IgD-negative memory B cell (primary cell): Measurements from ENCODE around the gene BABAM2. TPM values are rescaled to one million over a fixed set of nuclear protein-coding genes. Genes with fewer than 3 reads are reported as not detected.
"Not testable (repeated sequence)": the region's sequence is repeated elsewhere in the genome, so short reads cannot be mapped to it uniquely, and the experiment has no call there.

ENCODE experiments used
- H3K27ac Mint-ChIP-seq, 3 donors: one replicate each; pipeline ENCODE4 v1.8.0; 2020 to 2022; ENCODE audit warnings: mild to moderate bottlenecking in 3 of 3, mixed read lengths in 3 of 3, moderate library complexity in 1 of 3
- H3K27me3 Mint-ChIP-seq: one replicate; pipeline ENCODE4 v1.8.0; 2021; ENCODE audit warnings: mixed read lengths
- H3K36me3 Mint-ChIP-seq: one replicate; pipeline ENCODE4 v1.8.0; 2020; ENCODE audit warnings: mild to moderate bottlenecking, mixed read lengths
- H3K4me1 Mint-ChIP-seq, 3 donors: one replicate each; pipeline ENCODE4 v1.8.0; 2020 to 2022; ENCODE audit warnings: mixed read lengths in 3 of 3, mild to moderate bottlenecking in 1 of 3
- H3K4me3 Mint-ChIP-seq, 4 donors: one replicate each; pipeline ENCODE4 v1.8.0; 2020 to 2022; ENCODE audit warnings: mild to moderate bottlenecking in 4 of 4, mixed read lengths in 4 of 4, moderate library complexity in 3 of 4
- H3K9me3 Mint-ChIP-seq, 3 donors: one replicate each; pipeline ENCODE4 v1.8.0; 2020 to 2021; ENCODE audit warnings: mixed read lengths in 3 of 3, mild to moderate bottlenecking in 1 of 3
- polyA plus RNA-seq: library from polyadenylated mRNA; unstranded; fragments of 300-500 nt; fragmentation: Illumina TruSeq; gene quantifications from one replicate; pipeline ENCODE4 v1.2.3, GENCODE V29; 2021

The BABAM2 gene
- polyA plus RNA-seq, result 57.9 TPM

DNA sequence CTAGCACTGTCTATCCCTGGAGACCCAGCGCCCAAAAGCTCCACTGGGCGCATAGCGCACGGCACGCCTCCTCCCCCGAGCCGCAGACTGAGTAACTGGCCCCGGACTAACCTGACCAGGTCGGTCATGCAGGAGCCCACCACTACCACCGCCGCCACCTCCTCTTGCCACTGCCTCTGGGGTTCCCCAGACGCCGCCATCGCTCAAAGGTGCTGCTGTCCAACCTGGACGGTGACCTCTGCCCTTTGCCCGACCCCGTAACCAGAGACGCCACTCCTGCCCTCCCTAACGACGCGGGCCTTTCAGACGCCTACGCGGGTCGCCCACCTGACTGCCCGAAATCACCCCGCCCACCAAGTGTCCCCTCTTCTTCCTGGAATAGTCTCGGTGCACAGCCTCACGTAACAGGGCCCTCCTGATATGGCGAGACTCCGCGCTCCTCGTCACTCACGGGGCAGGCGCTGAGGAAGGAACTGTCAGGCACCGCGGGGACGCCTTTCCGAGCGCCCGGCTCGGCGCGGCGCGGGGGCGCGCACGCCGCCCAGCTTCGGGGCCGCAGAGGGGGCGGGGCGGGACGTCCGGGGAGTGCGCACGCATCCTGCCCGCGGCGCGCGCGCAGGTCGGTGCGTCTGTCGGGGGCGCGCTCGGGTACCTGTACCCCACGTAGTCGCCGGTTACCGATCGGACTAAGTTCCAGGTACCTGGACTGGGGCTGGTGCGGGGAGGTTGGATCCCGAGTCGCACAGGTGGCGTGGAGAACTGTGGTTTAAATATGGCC, at the start of gene BABAM2, which contains the start of gene RBKS:
Gene BABAM2 (plus strand): TSS at position 584 of the 778 bp plus-strand sequence. CDS start 3,828 bp downstream, outside the sequence.
Gene RBKS (minus strand): TSS at position 242 of the 778 bp plus-strand sequence. CDS start 42 bp downstream, at position 200.
- H3K9me3 Mint-ChIP-seq, result peaks cover 0 to 3% (median 0%) of the 10 kb centered on the region in 3 donors
- H3K27ac Mint-ChIP-seq, result peak within 1 kb of the TSS; percentile 99 to 100 (median 100)
- peaks cover 2% of the 10 kb centered on the region for H3K27me3 Mint-ChIP-seq
- peaks cover 26 to 35% (median 33%) of the 10 kb centered on the region in 3 donors for H3K4me1 Mint-ChIP-seq
- peaks cover 6% of the 10 kb centered on the region for H3K36me3 Mint-ChIP-seq
- H3K4me3 Mint-ChIP-seq, result peak within 1 kb of the TSS; percentile 90 to 99 (median 96)

DNA sequence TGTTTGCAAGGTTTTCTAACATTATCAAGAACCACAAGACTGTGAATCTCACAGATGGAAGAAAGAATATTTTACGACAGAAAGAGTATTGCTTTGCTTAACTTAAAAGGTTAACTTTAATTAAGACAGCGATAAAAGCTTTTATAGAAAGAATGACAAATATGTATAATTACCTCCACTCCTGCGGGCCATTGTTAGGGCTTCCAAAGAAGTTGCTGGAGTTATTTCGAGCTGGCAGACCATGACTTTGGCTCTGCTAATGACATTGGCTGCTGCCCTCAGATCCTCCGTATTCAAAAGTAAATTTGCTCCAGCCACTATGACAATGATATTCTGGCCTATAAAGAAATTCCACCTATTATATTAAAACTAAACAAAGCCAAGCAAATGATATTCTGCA, 47.6 kb upstream of the BABAM2 start:
- Mint-ChIP-seq H3K9me3 (no peaks in the 10 kb centered on the region), H3K4me3 (no peak overlapping the region), H3K27ac (no peak overlapping the region), H3K36me3 (peaks cover 6% of the 10 kb centered on the region), H3K27me3 (no peaks in the 10 kb centered on the region), H3K4me1 (no peaks in the 10 kb centered on the region)

DNA sequence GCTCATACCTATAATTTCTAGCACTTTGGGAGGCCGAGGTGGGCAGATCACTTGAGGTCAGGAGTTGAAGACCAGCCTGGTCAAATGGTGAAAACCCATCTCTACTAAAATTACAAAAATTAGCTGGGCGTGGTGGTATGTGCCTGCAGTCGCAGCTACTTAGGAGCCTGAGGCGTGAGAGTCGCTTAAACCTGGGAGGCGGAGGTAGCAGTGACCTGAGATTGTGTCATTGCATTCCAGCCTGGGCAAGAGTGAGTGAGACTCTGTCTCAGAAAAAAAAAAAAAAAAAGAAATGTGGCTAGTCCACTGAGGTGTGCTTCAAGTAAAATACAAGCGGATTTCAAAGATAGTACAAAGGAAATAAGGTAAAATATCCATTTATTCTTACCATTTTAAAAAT, 46.5 kb upstream of the BABAM2 start:
- H3K4me1 Mint-ChIP-seq, result no peaks in the 10 kb centered on the region
- H3K27me3 Mint-ChIP-seq, result no peaks in the 10 kb centered on the region
- H3K36me3 Mint-ChIP-seq, result peaks cover 8% of the 10 kb centered on the region
- no peak overlapping the region for H3K27ac Mint-ChIP-seq
- no peak overlapping the region for H3K4me3 Mint-ChIP-seq
- no peaks in the 10 kb centered on the region for H3K9me3 Mint-ChIP-seq

DNA sequence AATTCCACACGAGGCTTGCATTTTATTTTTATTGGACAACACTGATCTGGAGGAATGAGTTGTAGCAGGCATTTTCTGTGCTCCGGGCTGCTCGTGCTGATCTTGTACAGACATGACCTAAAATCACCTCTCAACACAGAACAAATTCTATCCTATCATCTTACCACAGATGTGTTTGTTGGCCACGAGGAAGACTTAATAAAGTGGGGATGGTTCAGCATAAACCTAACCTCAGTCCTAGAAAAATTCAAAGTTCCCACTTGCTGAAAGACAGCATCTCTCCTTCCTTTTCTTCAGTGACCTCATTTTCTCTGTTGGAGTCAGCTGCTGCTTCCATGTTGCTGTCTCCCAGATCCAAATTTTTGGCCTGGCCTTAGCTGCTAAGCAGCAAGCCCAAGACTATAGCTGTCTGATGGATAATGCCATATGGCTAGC, 45.7 kb upstream of the BABAM2 start:
- Mint-ChIP-seq H3K27me3 (no peaks in the 10 kb centered on the region), H3K36me3 (peaks cover 8% of the 10 kb centered on the region), H3K27ac (no peak overlapping the region), H3K4me3 (no peak overlapping the region), H3K9me3 (no peaks in the 10 kb centered on the region), H3K4me1 (no peaks in the 10 kb centered on the region)

- no peaks in the 10 kb centered on the region for H3K9me3 Mint-ChIP-seq
- H3K4me3 Mint-ChIP-seq, result no peak overlapping the region
- H3K27me3 Mint-ChIP-seq, result no peaks in the 10 kb centered on the region
- no peaks in the 10 kb centered on the region for H3K4me1 Mint-ChIP-seq
- H3K36me3 Mint-ChIP-seq, result peaks cover 9% of the 10 kb centered on the region
- H3K27ac Mint-ChIP-seq, result no peak overlapping the region
Measured at GRCh38 chr2:27847333-27847732, 43.2 kb upstream of the BABAM2 start.

GRCh38 chr2:27849558-27850205, 40.8 kb upstream of the BABAM2 start:
- H3K27ac Mint-ChIP-seq, result no peak overlapping the region
- H3K27me3 Mint-ChIP-seq, result no peaks in the 10 kb centered on the region
- H3K36me3 Mint-ChIP-seq, result peaks cover 8% of the 10 kb centered on the region
- H3K4me3 Mint-ChIP-seq, result no peak overlapping the region
- H3K4me1 Mint-ChIP-seq, result no peaks in the 10 kb centered on the region
- no peaks in the 10 kb centered on the region for H3K9me3 Mint-ChIP-seq

DNA sequence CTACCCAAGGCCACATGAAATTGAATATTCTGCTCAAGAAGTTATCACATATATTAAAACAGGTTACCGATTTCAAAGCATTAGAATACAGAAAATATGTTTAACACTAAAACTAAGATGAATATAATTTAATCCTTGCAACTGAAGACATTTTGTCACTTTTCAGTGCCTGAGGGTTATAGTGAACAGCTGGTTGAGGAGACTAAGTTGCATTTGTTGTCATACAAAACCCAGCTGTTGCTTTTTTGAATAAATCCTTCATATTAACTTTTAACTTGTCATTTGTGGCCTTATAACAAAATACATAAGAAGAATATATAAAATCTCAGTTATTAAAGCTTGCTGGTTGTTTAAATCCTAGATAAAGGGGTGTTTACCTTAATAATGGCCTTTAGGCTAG, 37.8 kb upstream of the BABAM2 start:
- Mint-ChIP-seq H3K27me3 (no peaks in the 10 kb centered on the region), H3K4me1 (no peaks in the 10 kb centered on the region), H3K9me3 (peaks cover 1 to 6% (median 3%) of the 10 kb centered on the region in 3 donors), H3K27ac (no peak overlapping the region), H3K36me3 (peaks cover 6% of the 10 kb centered on the region), H3K4me3 (no peak overlapping the region)

DNA sequence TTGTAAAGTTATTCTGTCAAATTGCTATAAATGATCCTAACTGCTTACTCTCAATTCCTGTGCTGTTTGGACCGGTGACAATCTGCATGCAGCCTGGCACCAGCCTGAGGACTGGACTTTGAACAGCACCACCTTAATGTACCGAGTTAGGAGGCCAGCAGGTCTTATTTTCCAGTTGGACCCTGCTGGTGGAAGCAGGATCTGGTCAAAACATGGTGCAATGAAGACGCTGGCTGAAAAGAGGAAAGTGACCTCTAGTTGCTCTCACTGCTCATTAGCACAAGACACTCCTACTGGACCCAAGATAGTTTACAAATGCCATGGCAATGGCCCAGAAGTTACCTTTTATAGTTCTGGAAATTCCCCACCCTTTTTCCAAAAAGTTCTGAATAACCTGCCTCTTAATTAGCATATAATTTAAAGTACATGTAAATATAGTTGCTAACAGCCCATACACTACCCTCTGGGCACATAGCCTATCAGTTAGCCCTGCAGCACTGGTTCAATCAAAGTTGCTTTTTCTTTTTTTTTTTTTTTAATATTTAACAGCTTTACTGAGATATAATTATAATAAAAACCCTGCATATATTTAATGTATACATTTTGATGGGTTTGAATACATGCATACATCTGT, 36.2 kb upstream of the BABAM2 start:
- H3K4me1 Mint-ChIP-seq, result no peaks in the 10 kb centered on the region
- no peak overlapping the region for H3K4me3 Mint-ChIP-seq
- H3K27ac Mint-ChIP-seq, result no peak overlapping the region
- peaks cover 4% of the 10 kb centered on the region for H3K36me3 Mint-ChIP-seq
- H3K9me3 Mint-ChIP-seq, result peaks cover 4 to 13% (median 5%) of the 10 kb centered on the region in 3 donors
- H3K27me3 Mint-ChIP-seq, result no peaks in the 10 kb centered on the region

DNA sequence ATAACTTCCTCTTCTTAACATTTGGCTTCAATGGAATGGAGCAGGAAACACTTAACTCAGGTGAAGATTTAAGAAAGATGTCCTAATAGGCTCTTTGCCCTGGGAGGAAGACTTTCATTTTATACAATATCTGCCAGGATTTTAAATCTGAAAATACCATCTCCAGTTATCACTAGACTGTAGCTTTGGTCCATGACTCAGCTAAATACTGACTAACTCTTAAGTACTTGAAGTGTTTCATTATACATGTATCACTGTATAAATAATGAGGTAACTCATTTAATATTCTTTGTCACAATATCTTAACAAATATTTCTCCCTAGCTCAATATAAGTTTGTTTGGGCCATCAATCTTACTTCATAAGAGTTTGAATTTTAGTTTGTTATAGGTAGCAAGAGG, 35.1 kb upstream of the BABAM2 start:
- no peak overlapping the region for H3K4me3 Mint-ChIP-seq
- peaks cover 4% of the 10 kb centered on the region for H3K36me3 Mint-ChIP-seq
- H3K9me3 Mint-ChIP-seq, result peaks cover 4 to 13% (median 5%) of the 10 kb centered on the region in 3 donors
- no peaks in the 10 kb centered on the region for H3K27me3 Mint-ChIP-seq
- H3K27ac Mint-ChIP-seq, result no peak overlapping the region
- H3K4me1 Mint-ChIP-seq, result no peaks in the 10 kb centered on the region

GRCh38 chr2:27856386-27856785, 34.1 kb upstream of the BABAM2 start:
- Mint-ChIP-seq H3K27ac (peak overlapping the region in 1 of 3 donors; percentile 5), H3K4me1 (no peaks in the 10 kb centered on the region), H3K36me3 (peaks cover 5% of the 10 kb centered on the region), H3K27me3 (no peaks in the 10 kb centered on the region), H3K9me3 (peaks cover 4 to 13% (median 5%) of the 10 kb centered on the region in 3 donors), H3K4me3 (no peak overlapping the region)

DNA sequence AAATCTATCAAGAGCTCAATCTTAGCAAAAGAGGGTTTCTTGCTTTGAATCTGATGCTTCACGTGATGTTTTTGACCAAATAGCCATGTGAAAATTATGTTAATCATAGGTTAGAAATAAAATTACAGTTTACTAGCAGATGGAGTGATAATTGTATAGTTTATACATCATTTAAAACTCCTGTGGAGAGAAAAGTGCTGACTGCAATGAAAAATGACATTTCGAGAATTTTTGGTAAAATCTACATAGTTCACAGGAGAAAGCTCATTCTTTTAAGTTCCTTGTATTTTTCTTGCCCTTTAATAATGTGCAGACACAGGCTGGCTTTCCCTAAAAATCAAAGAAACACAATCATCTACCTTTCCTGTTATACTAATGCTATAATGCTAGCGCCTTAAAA, 33.6 kb upstream of the BABAM2 start:
- Mint-ChIP-seq H3K27ac (peak overlapping the region in 1 of 3 donors; percentile 5), H3K9me3 (peaks cover 4 to 13% (median 5%) of the 10 kb centered on the region in 3 donors), H3K27me3 (no peaks in the 10 kb centered on the region), H3K4me1 (no peaks in the 10 kb centered on the region), H3K4me3 (no peak overlapping the region), H3K36me3 (peaks cover 5% of the 10 kb centered on the region)

DNA sequence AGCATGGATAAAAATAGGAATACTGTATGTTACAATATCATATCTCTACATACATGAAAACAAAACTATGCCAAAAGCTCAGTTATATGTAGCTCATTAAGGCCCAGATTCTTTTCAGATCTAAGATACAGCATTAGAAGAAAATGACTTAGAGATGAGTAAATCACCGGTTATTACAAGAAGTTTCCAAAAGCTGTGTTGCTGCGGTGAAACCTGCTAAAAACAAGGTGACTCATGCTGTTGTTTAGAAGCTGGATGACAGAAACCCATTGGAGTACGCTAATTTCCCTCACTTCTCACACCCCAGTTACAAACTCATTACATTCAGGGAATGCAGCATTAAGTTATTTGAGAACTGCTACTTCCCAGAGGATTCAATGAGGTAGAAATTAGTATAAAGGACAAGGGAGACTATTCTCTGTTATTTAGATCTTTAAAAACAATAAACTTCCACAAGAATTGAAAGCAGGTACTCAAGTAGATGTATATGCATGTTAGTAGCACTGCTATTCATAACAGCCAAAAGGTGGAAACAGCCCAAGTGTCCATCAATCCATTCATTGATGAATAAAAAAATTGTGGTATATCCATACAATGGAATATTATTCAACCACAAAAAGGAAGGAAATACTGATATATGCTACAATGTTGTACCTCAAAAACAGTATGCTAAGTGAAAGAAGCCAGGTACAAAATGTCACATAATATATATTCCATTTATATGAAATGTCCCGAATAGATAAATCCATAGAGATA, 32.9 kb upstream of the BABAM2 start:
- H3K27ac Mint-ChIP-seq, result no peak overlapping the region
- no peak overlapping the region for H3K4me3 Mint-ChIP-seq
- no peaks in the 10 kb centered on the region for H3K4me1 Mint-ChIP-seq
- H3K27me3 Mint-ChIP-seq, result no peaks in the 10 kb centered on the region
- peaks cover 1% of the 10 kb centered on the region for H3K36me3 Mint-ChIP-seq
- peaks cover 4 to 13% (median 5%) of the 10 kb centered on the region in 3 donors for H3K9me3 Mint-ChIP-seq

- Mint-ChIP-seq H3K4me3 (no peak overlapping the region), H3K9me3 (peaks cover 4 to 13% (median 5%) of the 10 kb centered on the region in 3 donors), H3K27me3 (no peaks in the 10 kb centered on the region), H3K4me1 (no peaks in the 10 kb centered on the region), H3K27ac (peak overlapping the region in 1 of 3 donors; percentile 17), H3K36me3 (peaks cover 1% of the 10 kb centered on the region)
Measured at GRCh38 chr2:27860111-27860510, 30.4 kb upstream of the BABAM2 start.

GRCh38 chr2:27863146-27863545, 27.4 kb upstream of the BABAM2 start:
- H3K27ac Mint-ChIP-seq, result no peak overlapping the region
- H3K9me3 Mint-ChIP-seq, result peaks cover 0 to 2% (median 0%) of the 10 kb centered on the region in 3 donors
- no peaks in the 10 kb centered on the region for H3K27me3 Mint-ChIP-seq
- peaks cover 1% of the 10 kb centered on the region for H3K36me3 Mint-ChIP-seq
- H3K4me3 Mint-ChIP-seq, result no peak overlapping the region
- H3K4me1 Mint-ChIP-seq, result no peaks in the 10 kb centered on the region

DNA sequence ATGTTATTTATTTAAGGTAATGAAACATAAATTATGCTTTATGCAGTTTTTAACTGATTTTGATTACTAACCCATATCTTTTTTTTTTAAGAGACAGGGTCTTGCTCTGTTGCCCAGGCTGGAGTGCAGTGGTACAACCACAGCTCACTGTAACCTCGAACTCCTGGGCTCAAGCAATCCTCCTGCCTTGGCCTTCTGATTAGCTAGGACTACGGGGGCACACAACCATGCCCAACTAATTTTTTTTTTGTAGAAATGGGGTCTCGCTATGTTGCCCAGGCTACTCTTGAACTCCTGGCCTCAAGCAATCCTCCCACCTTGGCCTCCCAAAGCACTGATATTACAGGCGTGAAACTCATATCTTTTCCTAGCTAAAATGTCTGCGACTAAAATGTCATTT, 26.6 kb upstream of the BABAM2 start:
- not testable (repeated sequence) for H3K27ac Mint-ChIP-seq, H3K27me3 Mint-ChIP-seq, H3K36me3 Mint-ChIP-seq, H3K9me3 Mint-ChIP-seq, H3K4me3 Mint-ChIP-seq, H3K4me1 Mint-ChIP-seq
